ENCODE data around the gene ITPRIPL2.

DNA sequence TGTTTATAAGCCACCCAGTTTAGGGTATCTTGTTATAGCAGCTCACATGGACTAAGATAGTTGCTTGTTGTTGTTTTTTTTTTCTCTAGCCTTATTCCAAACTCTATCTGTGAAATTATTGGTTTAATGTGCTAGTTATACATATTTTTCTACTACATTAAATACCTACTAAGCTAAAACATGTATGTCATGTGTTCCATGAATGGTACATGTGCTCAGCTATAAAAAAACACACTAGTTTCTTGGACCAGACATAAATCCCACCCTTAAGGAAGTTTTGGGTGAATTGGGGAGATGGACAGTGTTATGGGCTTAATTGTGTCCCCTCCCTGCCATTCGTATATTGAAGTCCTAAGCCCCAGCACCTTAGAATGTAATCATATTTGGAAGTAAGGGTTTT lies 19.8 kb downstream of the ITPRIPL2 start:
- no peak for TF ChIP-seq CTCF (IDR thresholded peaks at IDR 0.05; ENCODE audit: low read depth, low read length)
- TF ChIP-seq EZH2phosphoT487 (IDR thresholded peaks at IDR 0.05; ENCODE audit: low read depth) = no peak
